CD4-positive, alpha-beta T cell (primary cell): ENCODE data around the gene TNFRSF25. TPM values are rescaled to one million over a fixed set of nuclear protein-coding genes. Genes with fewer than 3 reads are reported as not detected.
A peak's percentile ranks its signal among the peaks of the same experiment; 100 is the strongest.
"Not testable (repeated sequence)": the region's sequence is repeated elsewhere in the genome, so short reads cannot be mapped to it uniquely, and the experiment has no call there.

Source experiments
- ATAC-seq: fragments of 200-7000 bp; cut with Tn5 transposase; one replicate; pipeline ENCODE4 v1.10.0; 2022; ENCODE audit warnings: mild to moderate bottlenecking; ENCODE audit not compliant: poor library complexity
- CTCF ChIA-PET: fragments of 350-600 bp; sonication (Branson Sonifier 250); formaldehyde crosslinking; loops from one replicate; lab custom pipeline; 2021; ENCODE audit warnings: antibody characterized with exemption, inconsistent platforms; lab: Charles Lee
- POLR2A ChIA-PET: fragments of 350-600 bp; sonication (Branson Sonifier 250); formaldehyde crosslinking; loops from one replicate; lab custom pipeline; 2021; ENCODE audit warnings: antibody characterized with exemption, inconsistent platforms; lab: Charles Lee
- DNase-seq, 14 experiments: peaks; one replicate each; pipeline ENCODE4 v3.0.0-alpha.2; 2013 to 2020; ENCODE audit warnings: mixed read lengths in 2 of 14
- H3K27ac ChIP-seq, 2 donors: one replicate each; pipeline versions ENCODE4 v1.5.1 to v1.7.0; 2013; ENCODE audit warnings: low read length in 2 of 2, low read depth in 1 of 2, mild to moderate bottlenecking in 1 of 2
- H3K27me3 ChIP-seq, 2 experiments: 1 replicate in 1 of 2; 2 replicates in 1 of 2; pipeline versions ENCODE4 v1.6.1 to v1.7.0; 2013; ENCODE audit warnings: low read length in 2 of 2, control low read depth in 1 of 2, mild to moderate bottlenecking in 1 of 2, moderate library complexity in 1 of 2; ENCODE audit not compliant: insufficient read depth in 2 of 2, control insufficient read depth in 1 of 2
- H3K36me3 ChIP-seq: one replicate; pipeline ENCODE4 v1.6.1; 2013; ENCODE audit warnings: low read length, control low read depth; ENCODE audit not compliant: insufficient read depth
- H3K4me1 ChIP-seq: one replicate; pipeline ENCODE4 v1.6.1; 2013; ENCODE audit warnings: low read length, control low read depth; ENCODE audit not compliant: insufficient read depth
- H3K4me3 ChIP-seq: one replicate; pipeline ENCODE4 v1.5.1; 2013; ENCODE audit warnings: mild to moderate bottlenecking, low read length, moderate library complexity
- H3K9me3 ChIP-seq, 2 experiments: 1 replicate in 1 of 2; 2 replicates in 1 of 2; pipeline versions ENCODE4 v1.6.1 to v1.7.0; 2013; ENCODE audit warnings: low read length in 2 of 2, mild to moderate bottlenecking in 2 of 2, control low read depth in 1 of 2, moderate library complexity in 1 of 2; ENCODE audit not compliant: control insufficient read depth in 1 of 2, insufficient read depth in 1 of 2
- H3K27ac Mint-ChIP-seq: one replicate; pipeline ENCODE4 v1.8.0; 2020; ENCODE audit warnings: mixed read lengths
- H3K27me3 Mint-ChIP-seq: one replicate; pipeline ENCODE4 v1.8.0; 2021; ENCODE audit warnings: mixed read lengths
- H3K36me3 Mint-ChIP-seq: one replicate; pipeline ENCODE4 v1.8.0; 2021; ENCODE audit warnings: low read depth, mixed read lengths
- H3K4me1 Mint-ChIP-seq: one replicate; pipeline ENCODE4 v1.8.0; 2021; ENCODE audit warnings: low read depth, mixed read lengths
- H3K4me3 Mint-ChIP-seq: one replicate; pipeline ENCODE4 v1.8.0; 2020; ENCODE audit warnings: mild to moderate bottlenecking, mixed read lengths
- H3K9me3 Mint-ChIP-seq: one replicate; pipeline ENCODE4 v1.8.0; 2020; ENCODE audit warnings: mixed read lengths
- CTCF ChIP-seq: fragments of 200-600 bp; IDR thresholded peaks from one replicate; pipeline ENCODE4 v1.8.0; 2022; ENCODE audit warnings: antibody characterized with exemption, mild to moderate bottlenecking
- intact Hi-C, 2 experiments: fragments of 100-400 bp; cut with DNase I in 1 of 2; cut with micrococcal nuclease in 1 of 2; formaldehyde crosslinking; loops; one replicate each; pipeline versions ENCODE4 v1.15.1 to v1.9.0; 2023 to 2025; cut with DNase I, micrococcal nuclease
- total RNA-seq, 174 experiments: library from RNA in 2 of 174; stranded (reverse) in 2 of 174; gene quantifications; one replicate each; pipeline ENCODE4 v1.2.3 and lab custom pipeline; 2021 to 2026

TNFRSF25 gene
- total RNA-seq, 2 experiments from 2014 or later = 220 to 225 TPM

GRCh38 chr1:6454856-6455751 lies 10.9 kb downstream of the TNFRSF25 start:
- H3K4me1 Mint-ChIP-seq = peaks cover 36% of the 10 kb centered on the region
- H3K36me3 Mint-ChIP-seq = peaks cover 7% of the 10 kb centered on the region
- Histone ChIP-seq H3K36me3 (no peaks in the 10 kb centered on the region), H3K27ac (no peak overlapping the region), H3K27me3 (peaks cover 10 to 16% of the 10 kb centered on the region in 2 experiments), H3K4me1 (peaks cover 30% of the 10 kb centered on the region), H3K4me3 (no peak overlapping the region), H3K9me3 (no peaks in the 10 kb centered on the region)
- H3K9me3 Mint-ChIP-seq = no peaks in the 10 kb centered on the region
- H3K27me3 Mint-ChIP-seq = peaks cover 30% of the 10 kb centered on the region
- DNase-seq (peak in 10 of 14 experiments; percentile 36 to 82 (median 54)), ATAC-seq (peak; percentile 21)
- ChIA-PET POLR2A (interaction anchor here (0.6 to 1.7 kb wide), 7 partner anchors 8 to 150 kb away, joined by 3 to 4 read pairs (median 4); partner anchors contain the start of gene TNFRSF25), CTCF (interaction anchor here (0.6 to 2.8 kb wide), 7 partner anchors 9 to 102 kb away, joined by 3 to 22 read pairs (median 9); partner anchors contain the start of gene TNFRSF25)
- no peak overlapping the region for H3K4me3 Mint-ChIP-seq
- H3K27ac Mint-ChIP-seq = no peak overlapping the region
- intact Hi-C loops = loop anchor here in 1 of 2 experiments (1.0 kb wide), 1 partner anchor 20 kb away; no protein-coding TSS in a partner anchor
- TF ChIP-seq CTCF = no peak

DNA sequence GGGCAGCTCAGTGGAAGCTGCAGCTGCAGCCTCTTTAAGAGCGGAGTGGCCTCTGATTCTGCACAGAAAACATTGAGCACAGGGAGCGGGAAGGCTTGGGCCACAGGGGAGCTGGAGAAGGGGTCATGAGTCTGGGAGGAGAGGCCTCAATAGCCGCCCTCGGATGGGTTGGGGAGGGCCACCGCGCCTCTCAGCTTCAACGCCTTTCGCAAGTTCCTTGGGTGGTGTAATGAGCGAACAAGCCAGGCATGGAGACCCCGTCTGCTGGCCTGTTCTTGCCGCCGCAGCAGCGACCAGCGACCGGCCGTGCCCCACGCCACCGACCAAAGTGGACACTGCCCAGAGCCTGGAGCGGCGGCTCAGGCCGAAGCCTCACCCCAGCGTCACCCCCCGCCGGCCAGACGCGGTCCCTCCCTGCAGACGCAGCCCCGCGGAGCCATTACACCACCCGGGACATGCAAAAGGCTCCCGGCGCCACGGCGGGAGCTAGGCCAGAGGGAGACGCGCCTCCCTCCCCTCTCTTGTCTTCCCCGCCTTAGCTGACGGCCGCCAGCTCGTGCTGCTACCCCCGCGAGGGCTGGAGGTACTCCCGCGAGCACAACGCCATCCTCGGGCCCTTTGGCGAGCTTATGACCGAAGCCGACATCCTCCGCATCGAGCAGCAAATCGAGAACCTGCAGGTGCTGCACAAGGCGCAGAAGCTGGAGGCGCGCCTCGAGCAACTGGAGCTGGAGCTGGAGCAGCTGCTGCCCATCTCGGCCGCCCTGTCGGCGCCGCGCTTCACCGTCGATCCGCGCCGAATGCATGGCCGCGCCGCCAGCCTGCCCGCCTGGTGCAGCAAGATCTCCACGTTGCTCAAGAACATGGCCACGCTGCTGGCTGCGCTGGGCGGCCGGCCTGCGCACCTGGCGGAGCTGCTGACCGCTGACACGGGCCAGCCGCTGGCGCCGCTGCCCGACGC lies 11.8 kb downstream of the TNFRSF25 start:
- intact Hi-C loops, H3K36me3 ChIP-seq, H3K9me3 ChIP-seq, H3K9me3 Mint-ChIP-seq, ATAC-seq, H3K36me3 Mint-ChIP-seq, H3K27ac Mint-ChIP-seq, H3K27ac ChIP-seq, H3K4me3 ChIP-seq: not testable (repeated sequence)
- ChIA-PET POLR2A (interaction anchor here (0.6 to 1.7 kb wide), 5 partner anchors 9 to 151 kb away, joined by 4 read pairs; partner anchors contain the start of gene TNFRSF25), CTCF (interaction anchor here (1.2 to 2.8 kb wide), 6 partner anchors 10 to 31 kb away, joined by 5 to 22 read pairs (median 11); partner anchors contain the start of gene TNFRSF25)
- H3K27me3 Mint-ChIP-seq = peaks cover 39% of the 10 kb centered on the region
- H3K4me3 Mint-ChIP-seq = peak overlapping the region; percentile 62
- Histone ChIP-seq H3K27me3 (peaks cover 19 to 24% of the 10 kb centered on the region in 2 experiments), H3K4me1 (peaks cover 30% of the 10 kb centered on the region)
- DNase-seq = peak in 2 of 14 experiments; percentile 32 to 48
- peaks cover 35% of the 10 kb centered on the region for H3K4me1 Mint-ChIP-seq

DNA sequence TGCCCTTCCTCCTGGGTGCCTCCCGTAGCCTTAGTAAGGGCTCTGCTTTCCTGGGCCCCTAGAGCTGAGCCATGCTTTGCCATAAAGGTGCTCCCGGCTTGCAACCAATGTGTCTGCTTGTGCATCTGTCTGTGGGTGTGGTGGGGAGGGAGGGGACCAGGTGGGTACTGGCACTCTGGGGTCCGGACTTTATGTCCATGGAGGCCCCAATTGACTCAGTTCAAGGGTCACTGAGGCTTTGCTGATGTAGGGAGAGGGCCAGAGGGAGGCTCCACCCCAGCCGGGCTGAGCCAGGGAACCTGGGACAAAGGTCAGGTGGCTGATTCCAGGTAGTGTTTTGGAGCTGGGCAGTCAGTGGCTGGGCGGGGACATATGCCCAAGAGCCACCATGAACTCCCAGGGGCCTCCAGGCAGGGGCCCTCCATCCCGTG lies 15.0 kb downstream of the TNFRSF25 start:
- H3K4me3 ChIP-seq = no peak overlapping the region
- DNase-seq (no peak), ATAC-seq (no peak)
- Mint-ChIP-seq H3K27me3 (peaks cover 50% of the 10 kb centered on the region), H3K9me3 (no peaks in the 10 kb centered on the region), H3K4me3 (no peak overlapping the region), H3K4me1 (peaks cover 36% of the 10 kb centered on the region), H3K36me3 (no peaks in the 10 kb centered on the region), H3K27ac (no peak overlapping the region)
- peaks cover 52% of the 10 kb centered on the region for H3K4me1 ChIP-seq
- ChIA-PET CTCF (interaction anchor here (1.9 kb wide), 1 partner anchor 13 kb away, joined by 10 read pairs; no protein-coding TSS in a partner anchor), POLR2A (interaction anchor here (6.4 to 7.2 kb wide), 2 partner anchors 9 to 14 kb away, joined by 40 to 61 read pairs; partner anchors contain the start of gene TNFRSF25)
- no peak overlapping the region for H3K27ac ChIP-seq
- no peaks in the 10 kb centered on the region for H3K36me3 ChIP-seq
- H3K27me3 ChIP-seq = peaks cover 42 to 45% of the 10 kb centered on the region in 2 experiments
- peaks cover 0 to 16% of the 10 kb centered on the region in 2 experiments for H3K9me3 ChIP-seq
- no peak for TF ChIP-seq CTCF
- intact Hi-C loops = loop anchor here in 1 of 2 experiments (2.0 kb wide), 1 partner anchor 24 kb away; no protein-coding TSS in a partner anchor

DNA sequence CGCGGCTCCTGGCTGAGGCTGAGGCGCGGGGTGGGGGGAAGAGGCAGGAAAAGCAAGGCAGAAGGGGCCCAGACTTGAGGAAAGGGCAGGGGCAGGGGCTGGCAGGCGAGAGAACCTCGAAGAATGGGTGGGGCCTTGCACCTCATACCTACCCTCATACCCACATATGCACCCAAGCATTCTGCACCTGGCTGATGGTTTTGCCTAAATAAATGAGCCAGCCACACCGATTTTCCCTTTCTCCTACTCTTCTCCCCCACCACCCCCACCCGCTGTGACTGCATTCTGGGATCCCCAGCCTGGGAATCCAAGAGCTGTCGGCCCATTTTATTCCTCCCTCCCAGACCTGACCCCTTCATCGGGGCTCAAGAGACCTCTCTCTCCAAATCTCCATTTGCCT lies 15.5 kb downstream of the TNFRSF25 start:
- not testable (repeated sequence) for H3K36me3 ChIP-seq, ATAC-seq, H3K9me3 Mint-ChIP-seq, H3K4me3 ChIP-seq, H3K4me3 Mint-ChIP-seq, H3K27ac Mint-ChIP-seq, H3K36me3 Mint-ChIP-seq, H3K27ac ChIP-seq, DNase-seq
- Histone ChIP-seq H3K27me3 (peaks cover 42 to 45% of the 10 kb centered on the region in 2 experiments), H3K4me1 (peaks cover 49% of the 10 kb centered on the region), H3K9me3 (peaks cover 0 to 16% of the 10 kb centered on the region in 2 experiments)
- ChIA-PET POLR2A (interaction anchor here (6.4 to 7.2 kb wide), 2 partner anchors 9 to 14 kb away, joined by 40 to 61 read pairs; partner anchors contain the start of gene TNFRSF25), CTCF (interaction anchor here (1.3 to 1.9 kb wide), 2 partner anchors 13 to 27 kb away, joined by 6 to 10 read pairs; no protein-coding TSS in a partner anchor)
- Mint-ChIP-seq H3K4me1 (peaks cover 36% of the 10 kb centered on the region), H3K27me3 (peaks cover 53% of the 10 kb centered on the region)
- intact Hi-C loops = loop anchor here in 1 of 2 experiments (2.0 kb wide), 1 partner anchor 24 kb away; no protein-coding TSS in a partner anchor
